ENCODE data around the gene CBFB.
"Not testable (repeated sequence)": the region's sequence is repeated elsewhere in the genome, so short reads cannot be mapped to it uniquely, and the experiment has no call there.

The CBFB gene

DNA sequence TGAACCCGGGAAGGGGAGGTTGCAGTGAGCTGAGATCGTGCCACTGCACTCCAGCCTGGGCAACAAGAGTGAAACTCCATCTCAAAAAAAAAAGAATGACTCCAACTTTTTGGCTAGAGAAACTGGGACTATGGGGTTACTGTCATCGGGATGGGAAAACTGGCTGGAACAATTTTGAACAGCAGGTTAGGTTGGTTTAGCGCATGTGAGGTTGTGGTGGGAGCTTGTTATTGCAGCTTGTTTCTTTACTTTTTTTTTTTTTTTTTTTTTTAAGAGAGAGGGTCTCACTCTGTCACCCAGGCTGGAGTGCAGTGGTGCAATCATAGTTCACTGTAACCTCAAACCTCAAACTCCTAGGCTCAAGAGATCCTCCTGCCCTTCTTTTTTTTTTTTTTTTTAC, 12.6 kb downstream of the CBFB start:
- not testable (repeated sequence) for DNase-seq (ENCODE audit: low read depth in 2 of 2)

DNA sequence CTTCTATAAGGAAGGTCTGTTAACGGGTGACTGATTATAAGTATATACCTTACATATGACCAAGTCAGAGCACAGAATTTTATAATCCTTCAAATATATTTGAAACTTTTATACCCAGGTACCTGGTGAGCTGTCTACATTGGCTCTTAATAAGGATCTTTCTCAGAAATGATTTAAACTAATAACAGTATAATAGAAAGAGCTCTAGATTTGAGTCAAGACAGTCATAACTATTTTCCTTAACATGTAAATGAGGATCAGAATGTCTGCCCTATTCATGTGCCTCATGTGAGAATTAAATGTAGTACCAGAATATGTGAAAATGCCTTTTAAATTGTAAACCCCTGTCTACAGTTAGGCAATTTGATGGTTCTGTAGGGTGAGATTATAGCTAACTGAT, 14.5 kb downstream of the CBFB start:
- no peak for DNase-seq (ENCODE audit: low read depth in 2 of 2)

DNA sequence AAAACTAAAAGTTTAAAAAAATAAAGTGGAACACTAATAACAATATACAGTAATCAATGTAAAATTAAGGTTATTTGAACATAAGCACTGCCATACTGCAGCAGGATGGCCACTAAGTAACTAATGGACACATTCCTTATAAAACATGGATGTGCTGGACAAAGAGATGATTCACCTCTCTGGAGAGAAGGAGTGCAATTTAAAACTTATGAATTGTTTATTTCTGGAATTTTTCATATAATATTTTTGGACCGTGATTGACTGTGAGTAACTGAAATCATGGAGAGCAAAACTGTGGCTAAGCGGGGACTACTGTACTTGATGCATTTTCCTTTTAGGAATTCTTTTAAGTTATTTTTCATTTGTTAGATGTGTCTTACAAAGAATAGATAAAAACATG, 21.8 kb downstream of the CBFB start:
- no peak for DNase-seq (ENCODE audit: low read depth in 2 of 2)

DNA sequence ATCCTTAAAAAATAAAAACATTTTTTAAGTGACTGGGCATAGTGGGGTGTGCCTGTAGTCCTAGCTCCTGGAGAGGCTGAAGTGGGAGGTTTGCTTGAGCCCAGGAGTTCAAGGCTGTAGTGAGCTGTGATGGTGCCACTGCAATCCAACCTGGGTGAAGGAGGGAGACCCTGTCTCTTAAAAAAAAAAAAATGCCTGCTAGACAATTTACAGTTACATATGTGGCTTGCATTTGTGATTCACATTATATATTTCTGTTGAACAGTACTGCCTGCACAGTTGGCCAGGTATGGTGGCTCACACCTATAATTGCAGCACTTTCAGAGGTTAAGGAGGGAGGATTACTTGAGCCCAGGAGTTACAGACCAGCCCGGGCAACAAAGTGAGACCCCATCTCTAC, 23.4 kb downstream of the CBFB start:
- no peak for DNase-seq (ENCODE audit: low read depth in 2 of 2)

DNA sequence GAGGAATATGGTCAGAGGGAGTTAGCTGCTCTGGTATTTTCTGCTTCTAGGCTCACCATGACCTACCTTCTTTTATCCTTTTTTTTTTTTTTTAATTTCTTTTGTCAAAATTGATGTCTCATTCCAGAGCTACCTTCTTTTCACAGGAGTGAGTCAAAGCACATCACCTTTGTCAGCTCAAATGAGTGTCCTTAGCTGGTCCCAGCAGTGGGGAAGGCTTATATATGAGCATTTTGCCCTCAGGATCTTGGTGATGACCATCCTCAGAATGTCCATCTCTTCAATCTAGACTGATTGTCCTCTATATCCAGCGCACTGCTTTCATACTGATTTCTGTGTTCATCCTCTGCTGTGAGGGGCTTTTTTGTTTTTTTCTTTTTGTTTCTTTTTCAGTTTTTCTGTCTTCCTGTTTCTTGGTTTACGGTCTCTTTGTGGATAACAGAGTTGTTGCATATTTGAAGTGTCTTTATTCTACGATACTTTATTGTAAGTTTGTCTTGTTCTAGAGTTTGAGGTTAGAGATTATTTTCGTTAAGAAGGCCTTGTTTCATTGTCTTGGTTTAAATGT, 24.9 kb downstream of the CBFB start:
- no peak for DNase-seq (ENCODE audit: low read depth in 2 of 2)

DNA sequence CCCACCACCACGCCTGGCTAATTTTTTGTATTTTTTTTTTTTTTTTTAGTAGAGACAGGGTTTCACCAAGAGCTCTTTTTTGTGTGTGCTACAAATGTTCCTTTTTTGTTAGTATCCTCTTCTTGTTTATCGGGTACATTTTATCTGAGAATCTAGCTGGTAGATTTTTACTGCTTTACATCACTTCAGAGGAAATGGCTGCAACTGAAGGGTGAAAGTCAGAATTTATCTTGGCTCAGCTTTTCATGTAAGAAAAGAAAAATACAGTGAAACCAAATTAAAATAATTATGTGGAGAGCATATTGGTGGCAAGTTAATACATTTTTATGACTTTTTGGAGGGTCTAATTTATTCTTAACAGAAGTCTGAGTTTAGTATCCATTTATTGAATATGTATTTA, 26.0 kb downstream of the CBFB start:
- DNase-seq (ENCODE audit: low read depth in 2 of 2), result no peak

DNA sequence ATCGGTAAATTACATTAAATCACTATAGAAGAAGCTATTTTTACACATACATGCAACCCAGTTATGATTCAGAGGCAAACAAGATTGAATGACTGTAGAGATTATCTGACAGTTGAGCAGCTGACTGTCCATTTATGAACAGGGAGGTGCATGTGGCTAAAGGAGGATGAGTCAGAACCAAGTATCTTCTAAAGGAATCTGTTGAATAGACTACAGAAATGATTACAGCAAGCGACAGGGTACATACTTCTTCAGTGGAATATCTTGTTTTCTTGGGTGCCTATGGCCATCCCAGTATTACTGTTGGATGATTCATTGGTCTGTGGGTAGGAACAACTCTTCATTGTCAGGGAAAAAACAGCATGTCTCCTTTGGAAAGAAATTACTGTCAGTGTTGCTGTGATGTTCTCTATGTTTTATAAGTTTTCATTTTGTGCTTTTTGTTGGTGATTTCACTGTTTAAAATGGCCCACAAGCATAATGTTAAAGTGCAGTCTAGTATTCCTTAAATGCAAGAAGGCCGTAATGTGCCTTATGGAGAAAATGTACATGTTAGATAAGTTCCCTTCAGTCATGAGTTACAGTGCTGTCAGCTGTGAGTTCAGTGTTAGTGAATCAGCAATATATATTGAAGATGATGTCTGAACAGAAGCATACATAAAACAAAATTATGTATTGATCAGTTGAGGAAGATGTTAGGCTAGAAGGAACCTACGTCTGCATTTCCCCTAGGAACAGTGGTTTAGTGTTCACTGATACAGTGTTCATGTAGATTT, 27.0 kb downstream of the CBFB start:
- DNase-seq (ENCODE audit: low read depth in 2 of 2), result no peak

DNA sequence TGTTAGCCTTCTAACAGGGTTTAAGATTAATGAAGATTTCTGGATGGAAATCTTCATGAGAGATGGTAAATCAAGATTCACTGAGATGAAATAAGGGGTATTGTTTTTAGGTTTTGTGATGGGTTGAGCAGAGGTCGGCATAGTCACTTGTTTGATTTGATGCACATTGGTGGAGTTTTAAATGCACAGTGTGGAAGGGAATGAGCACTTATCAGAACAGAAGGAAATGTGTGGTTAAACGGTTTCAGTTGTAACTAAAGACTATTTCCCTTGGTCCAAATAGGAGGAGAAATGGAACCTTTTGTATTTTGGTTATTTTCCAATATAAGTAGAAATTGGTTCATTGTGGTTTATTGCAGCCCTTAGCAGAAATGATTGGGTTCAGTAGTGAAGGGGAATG, 34.1 kb downstream of the CBFB start:
- DNase-seq (ENCODE audit: low read depth in 2 of 2), result no peak

DNA sequence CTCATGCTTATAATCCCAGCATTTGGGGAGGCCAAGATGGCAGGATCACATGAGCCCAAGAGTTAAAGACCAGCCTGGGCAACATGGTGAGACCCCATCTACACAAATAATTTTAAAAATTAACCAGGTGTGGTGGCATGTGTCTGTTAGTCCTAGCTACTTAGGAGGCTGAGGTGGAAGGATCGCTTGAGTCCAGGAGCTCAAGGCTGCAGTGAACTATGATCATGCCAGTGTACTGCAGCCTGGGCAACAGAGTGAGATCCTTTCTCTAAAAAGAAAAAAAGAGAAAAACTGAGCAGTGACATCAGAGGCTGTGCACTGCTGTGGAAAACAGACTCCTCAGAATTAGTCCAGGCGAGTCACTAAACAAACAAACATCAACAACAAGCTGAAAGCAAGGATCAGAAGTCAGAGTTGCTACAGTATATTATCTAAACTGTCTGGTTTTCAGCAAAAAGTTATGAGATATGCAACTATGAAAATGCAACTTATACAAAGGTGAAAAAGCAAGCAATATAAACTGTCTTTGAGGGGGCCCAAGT, 39.3 kb downstream of the CBFB start:
- no peak for DNase-seq (ENCODE audit: low read depth in 2 of 2)

DNA sequence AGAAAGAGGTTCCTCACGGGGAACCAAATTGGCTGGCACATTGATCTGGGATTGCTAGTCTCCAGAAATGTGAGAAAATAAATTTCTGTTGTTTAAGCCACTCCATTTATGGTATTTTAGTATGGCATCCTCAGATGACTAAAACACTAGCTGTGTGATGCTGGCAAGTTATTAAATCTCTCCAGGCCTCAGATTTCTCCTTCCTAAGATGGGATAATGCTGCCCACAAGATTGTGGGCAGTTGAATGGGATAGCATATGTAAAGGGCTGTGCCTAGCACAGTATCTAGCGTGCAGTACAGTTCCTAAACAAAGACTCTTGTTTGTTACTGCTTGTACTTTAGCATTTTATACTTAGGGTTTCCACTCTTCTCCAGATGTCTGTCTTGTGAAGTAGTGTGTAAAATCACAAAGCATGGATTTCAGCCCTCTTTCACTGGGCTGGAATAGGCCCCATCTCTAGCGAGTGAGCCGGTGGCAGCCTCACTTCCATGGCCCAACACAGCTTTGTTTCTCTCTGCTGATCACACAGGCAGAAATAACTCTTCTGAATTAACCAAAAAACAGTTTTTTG, 42.6 kb downstream of the CBFB start:
- DNase-seq (ENCODE audit: low read depth in 2 of 2), result no peak

DNA sequence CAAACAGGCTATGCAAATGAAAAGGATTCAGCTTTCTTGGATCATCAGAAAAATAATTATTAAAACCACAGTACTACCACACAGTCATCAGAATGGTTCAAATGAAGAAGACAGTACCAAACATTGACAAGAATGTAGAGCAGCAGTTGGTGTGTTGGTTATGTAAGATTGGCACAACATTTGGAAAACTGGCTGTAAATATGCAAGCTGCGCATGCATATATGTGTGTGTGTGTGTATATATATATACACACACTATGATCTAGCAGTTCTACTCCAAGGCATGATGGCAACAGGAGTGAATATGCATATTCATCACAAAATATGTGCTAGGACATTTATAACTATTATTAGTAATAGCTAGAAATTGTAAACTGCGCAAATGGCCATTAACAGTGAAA, 46.4 kb downstream of the CBFB start:
- no peak for DNase-seq (ENCODE audit: low read depth in 2 of 2)

DNA sequence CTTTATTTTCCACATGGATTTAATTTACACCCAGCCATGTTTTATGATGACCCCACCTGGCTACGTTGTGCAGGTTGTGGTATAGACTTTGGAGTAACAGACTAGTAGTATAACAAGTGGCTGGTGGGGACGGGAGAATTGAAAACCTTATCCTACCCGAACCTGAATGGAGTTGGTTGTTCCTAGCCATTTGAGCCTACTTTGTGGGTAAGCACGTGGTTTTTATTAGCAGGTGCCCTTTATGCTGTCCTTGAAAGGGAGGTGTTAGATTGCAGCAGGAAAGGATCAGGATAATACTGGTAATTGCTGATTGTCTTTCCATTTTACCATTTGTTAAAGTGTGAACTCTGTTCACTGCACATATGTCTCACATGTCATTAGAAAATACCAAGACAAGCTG, 48.9 kb downstream of the CBFB start:
- DNase-seq (ENCODE audit: low read depth in 2 of 2), result no peak

DNA sequence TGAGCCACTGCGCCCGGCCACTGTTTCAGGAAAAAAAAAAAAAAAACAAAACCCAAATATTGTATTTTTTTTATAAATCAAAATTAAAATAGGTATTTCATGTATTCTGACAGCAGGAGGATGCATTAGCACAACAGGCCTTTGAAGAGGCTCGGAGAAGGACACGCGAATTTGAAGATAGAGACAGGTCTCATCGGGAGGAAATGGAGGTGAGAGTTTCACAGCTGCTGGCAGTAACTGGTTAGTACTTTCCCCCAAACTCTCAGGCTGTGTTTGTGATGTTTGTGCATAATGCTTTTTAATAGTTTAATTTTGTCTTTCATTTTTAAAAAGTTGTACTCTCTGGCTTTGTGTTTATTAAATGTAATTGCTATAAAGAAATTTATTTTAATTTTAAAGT, 53.2 kb downstream of the CBFB start:
- no peak for DNase-seq (ENCODE audit: low read depth in 2 of 2)

DNA sequence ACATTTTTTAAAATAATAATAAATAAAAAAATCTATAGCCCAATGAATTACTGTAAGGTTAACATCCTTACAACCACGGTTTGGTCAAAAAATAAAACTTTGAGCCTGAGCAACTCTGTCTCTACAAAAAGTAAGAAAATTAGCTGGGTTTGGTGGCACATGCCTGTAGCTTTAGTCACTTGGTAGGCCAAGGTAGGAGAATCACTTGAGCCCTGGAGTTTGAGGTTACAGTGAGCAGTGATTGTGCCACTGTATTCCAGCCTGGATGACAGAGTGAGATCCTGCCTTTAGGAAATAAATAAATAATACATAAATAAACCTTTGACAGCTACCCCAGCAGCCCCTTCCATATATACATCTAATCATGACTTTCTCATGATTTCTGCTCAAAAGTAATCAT, 53.9 kb downstream of the CBFB start:
- no peak for DNase-seq (ENCODE audit: low read depth in 2 of 2)

DNA sequence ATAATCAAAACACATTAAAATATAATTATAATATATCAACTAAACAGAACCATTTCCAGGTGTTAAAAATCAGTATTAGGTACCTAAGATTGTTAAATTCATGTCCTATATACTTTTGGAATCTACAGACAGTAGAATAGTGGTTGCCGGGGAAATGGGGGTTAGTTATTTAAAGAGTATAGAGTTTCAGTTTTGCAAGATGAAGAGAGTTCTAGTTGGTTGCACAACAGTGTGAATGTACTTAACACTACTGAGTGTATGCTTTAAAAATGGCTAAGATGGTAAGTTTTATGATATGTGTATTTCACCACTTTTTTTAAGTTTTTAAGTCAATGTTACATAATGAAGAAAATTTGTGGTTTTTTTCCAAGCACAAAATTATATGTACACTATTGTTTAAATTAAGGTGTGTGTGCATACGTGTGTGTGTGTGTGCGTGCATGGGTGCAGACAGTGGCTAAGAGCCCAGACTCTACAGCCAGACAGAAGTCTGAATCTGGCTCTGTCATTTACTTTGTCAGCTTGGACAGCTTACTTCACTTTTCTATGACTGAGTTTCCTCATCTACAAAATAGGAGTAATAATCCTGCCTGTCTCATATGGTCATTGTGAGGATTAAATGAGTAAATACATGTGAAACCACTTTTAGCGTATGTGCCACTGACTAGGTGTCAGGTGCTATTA, 55.5 kb downstream of the CBFB start:
- DNase-seq (ENCODE audit: low read depth in 2 of 2), result no peak

DNA sequence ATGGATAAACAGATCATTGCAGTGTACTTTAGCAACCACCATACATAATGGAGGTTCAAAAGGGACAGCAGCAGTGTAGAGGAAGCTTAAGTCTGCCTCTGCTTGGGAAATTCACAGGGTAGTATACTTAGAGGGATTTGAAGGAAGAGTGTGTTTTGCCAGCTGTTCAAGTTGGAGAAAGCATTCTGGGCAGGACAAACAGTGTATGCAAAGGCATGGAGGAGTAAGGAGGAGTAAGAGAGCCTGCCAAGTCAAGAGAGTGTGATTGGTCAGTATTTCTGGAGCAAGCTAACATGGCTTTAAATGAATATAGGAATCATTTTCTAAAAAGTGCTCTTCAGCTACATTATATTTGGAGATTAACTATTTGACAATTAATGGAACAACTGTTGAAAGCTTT, 57.9 kb downstream of the CBFB start:
- DNase-seq (ENCODE audit: low read depth in 2 of 2), result no peak

DNA sequence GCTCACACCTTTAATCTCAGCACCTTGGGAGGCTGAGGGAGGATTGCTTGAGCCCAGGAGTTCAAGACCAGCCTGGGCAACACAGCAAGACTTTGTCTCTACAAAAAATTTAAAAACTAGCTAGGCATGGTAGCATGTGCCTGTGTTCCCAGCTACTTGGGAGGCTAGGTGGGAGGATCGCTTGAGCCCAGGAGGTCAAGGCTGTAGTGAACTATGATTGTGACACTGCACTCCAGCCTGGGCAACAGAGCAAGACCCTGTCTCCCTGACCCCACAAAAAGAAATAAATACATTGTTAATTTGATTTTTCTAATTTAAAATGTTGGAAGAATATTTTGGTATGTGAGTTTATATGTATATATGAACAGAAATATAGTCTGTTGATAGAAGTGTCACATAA, 58.3 kb downstream of the CBFB start:
- no peak for DNase-seq (ENCODE audit: low read depth in 2 of 2)

DNA sequence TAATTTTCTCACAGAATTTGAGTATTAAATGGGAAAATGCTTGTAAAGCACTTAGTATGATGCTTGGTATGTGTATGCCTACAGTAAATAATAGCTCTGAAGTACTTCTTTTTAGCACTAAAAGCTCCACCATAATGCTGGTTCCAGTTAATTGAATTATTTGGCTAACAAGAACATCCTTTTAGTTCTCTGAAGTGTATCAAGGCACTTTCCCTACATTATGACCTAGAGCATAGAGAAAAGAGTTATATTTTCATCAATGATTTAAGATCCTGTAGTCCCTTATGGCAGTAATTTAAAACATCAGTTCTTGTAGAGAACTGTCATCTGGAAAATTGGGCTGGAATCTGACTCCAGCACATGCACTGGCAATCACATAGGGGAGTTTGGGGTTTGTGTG, 58.9 kb downstream of the CBFB start:
- DNase-seq (ENCODE audit: low read depth in 2 of 2), result no peak

DNA sequence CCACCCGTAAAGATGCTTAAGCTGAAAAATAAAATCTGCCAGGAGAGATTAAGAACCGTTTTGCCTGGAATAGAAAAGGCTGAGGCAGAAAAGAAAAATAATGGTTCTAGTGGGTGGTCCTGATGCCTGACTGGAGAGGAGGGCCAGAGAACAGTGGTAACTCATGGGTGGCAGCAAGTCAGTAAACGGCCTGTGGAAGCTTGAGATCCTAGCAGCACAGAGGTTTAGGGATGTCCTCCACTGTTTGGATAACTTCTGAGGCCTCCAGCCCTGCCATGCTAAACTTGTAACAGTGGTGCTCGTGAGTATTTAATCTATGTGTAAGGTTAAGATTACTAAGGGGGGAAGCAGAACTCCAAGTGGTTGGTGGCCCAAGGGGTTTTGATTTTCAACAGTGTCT, 59.6 kb downstream of the CBFB start:
- DNase-seq (ENCODE audit: low read depth in 2 of 2), result no peak

DNA sequence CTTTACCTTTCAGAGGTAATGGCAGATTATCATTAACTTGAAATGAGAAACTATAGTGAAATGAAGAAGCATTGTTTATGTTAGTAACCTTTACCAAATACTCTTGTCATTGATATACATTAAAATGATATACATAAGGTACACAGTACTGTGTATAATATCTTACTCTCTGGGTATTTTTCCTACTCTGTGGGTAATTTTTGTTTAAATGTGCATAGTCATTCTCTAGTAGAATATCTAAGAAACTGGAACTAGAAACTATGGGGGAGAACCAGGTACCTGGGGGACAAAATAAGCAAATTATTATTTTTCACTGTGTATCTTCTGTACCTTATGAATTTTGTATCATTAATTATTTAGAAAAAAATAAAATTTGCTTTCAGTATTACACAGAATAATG, 60.2 kb downstream of the CBFB start:
- DNase-seq (ENCODE audit: low read depth in 2 of 2), result no peak

DNA sequence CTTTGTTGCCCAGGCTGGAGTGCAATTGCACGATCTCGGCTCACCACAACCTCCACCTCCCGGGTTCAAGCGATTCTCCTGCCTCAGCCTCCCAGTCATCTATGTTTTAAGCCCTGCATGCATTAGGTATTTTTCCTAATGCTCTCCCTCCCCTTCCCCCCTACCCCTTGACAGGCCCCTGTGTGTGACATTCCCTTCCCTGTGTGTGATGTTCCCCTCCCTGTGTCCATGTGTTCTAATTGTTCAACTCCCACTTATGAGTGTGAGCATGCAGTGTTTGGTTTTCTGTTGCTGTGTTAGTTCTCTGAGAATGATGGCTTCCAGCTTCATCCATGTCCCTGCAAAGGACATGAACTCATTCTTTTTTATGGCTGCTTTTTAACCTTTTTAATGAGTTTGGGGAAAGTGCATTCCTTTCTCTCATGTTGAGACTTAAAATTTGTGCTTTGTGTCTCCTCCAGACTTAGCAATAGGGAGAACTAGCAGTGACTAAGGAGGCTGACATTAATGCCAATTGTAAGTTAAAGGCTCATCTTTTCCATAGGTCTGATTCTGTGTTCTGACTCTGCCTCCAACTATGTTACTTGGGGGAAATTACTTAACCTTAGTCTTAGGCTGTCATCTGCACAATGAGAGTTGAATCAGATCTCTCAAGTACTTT, 63.1 kb downstream of the CBFB start:
- no peak for DNase-seq (ENCODE audit: low read depth in 2 of 2)

DNA sequence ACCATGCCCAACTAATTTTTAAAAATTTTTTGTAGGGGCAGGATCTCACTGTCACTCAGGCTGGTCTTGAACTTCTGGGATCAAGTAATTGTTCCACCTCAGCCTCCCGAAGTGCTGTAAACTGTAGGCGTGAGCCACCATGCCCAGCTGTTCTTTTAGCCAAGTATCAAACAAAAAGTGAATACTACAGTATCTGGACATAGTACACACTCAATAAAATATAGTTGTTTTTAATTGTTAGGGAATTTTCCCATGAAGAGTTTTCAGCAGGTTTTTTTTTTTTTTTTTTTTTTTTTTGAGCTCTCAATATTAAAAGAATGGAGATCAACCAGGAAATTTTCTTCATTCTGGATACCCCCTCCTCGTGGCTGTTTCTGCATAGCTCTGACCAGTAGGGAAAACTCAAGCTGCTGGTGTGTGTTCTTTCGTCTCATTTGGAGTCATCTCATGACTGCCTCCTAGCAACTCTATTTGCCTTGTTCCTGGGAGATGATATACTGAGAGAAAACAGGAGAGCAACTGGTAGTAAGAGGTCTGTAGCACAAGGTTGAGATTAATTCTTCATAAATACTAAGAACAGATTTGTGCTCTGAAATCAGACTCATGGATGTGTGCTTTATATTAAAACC, 64.3 kb downstream of the CBFB start:
- no peak for DNase-seq (ENCODE audit: low read depth in 2 of 2)
